Parathyroid adenoma (tissue), 2 donors: ENCODE data around the gene PSMC5.

Experiments used
- H2AFZ ChIP-seq: fragments of 300-600 bp; sonication (generic); one replicate; pipeline ENCODE4 v1.7.0; 2017; ENCODE audit warnings: antibody characterized with exemption, mild to moderate bottlenecking
- H3K27ac ChIP-seq: fragments of 300-600 bp; sonication (generic); one replicate; pipeline ENCODE4 v1.7.0; 2017
- H3K27me3 ChIP-seq: fragments of 300-600 bp; sonication (generic); one replicate; pipeline ENCODE4 v1.7.0; 2017; ENCODE audit warnings: low read length; ENCODE audit not compliant: control insufficient read depth, insufficient read depth
- H3K36me3 ChIP-seq: fragments of 300-600 bp; sonication (generic); one replicate; pipeline ENCODE4 v1.7.0; 2017; ENCODE audit warnings: low read length; ENCODE audit not compliant: control insufficient read depth, insufficient read depth
- H3K4me1 ChIP-seq: fragments of 300-600 bp; sonication (generic); one replicate; pipeline ENCODE4 v1.7.0; 2017; ENCODE audit warnings: control low read depth
- H3K4me2 ChIP-seq: fragments of 300-600 bp; sonication (generic); one replicate; pipeline ENCODE4 v1.7.0; 2017; ENCODE audit warnings: low read length
- H3K4me3 ChIP-seq: fragments of 300-600 bp; sonication (generic); one replicate; pipeline ENCODE4 v1.7.0; 2017; ENCODE audit warnings: low read depth, low read length
- H3K79me2 ChIP-seq: fragments of 300-600 bp; sonication (generic); one replicate; pipeline ENCODE4 v1.7.0; 2017; ENCODE audit warnings: control low read depth
- H3K9ac ChIP-seq: fragments of 300-600 bp; sonication (generic); one replicate; pipeline ENCODE4 v1.7.0; 2017; ENCODE audit warnings: mild to moderate bottlenecking
- H3K9me3 ChIP-seq: fragments of 300-600 bp; sonication (generic); one replicate; pipeline ENCODE4 v1.7.0; 2017; ENCODE audit warnings: low read length; ENCODE audit not compliant: control insufficient read depth
- TF ChIP-seq, protein P1 (sequence below): fragments of 300-600 bp; sonication (generic); IDR thresholded peaks from one replicate; pipeline ENCODE4 v1.7.0; 2017; ENCODE audit warnings: antibody characterized with exemption, mild to moderate bottlenecking
- donor health status: primary hyperparathyroidism.

The PSMC5 gene

DNA sequence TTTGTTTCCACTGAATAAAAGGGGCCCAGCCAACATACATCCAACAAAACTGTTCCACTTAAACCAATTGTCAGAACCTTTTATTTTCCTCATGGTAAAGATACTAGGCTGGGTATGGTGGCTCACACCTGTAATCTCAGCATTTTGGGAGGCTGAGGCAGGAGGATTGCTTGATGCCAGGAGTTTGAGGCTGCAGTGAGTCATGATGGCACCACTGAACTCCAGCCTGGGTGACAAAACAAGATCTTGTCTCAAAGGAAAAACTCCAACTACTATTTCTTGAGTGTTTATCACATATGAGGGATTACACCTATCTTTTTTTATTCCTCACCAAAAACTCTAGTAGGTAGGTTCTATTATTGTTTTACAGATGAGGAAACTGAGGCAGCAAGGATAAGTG is 4.7 kb upstream of the PSMC5 start:
- Histone ChIP-seq H3K9ac (no peak overlapping the region), H3K79me2 (peaks cover 10% of the 10 kb centered on the region), H3K9me3 (no peaks in the 10 kb centered on the region), H3K4me2 (peak overlapping the region; percentile 24), H3K36me3 (no peaks in the 10 kb centered on the region), H3K27ac (no peak overlapping the region), H3K4me1 (no peaks in the 10 kb centered on the region), H3K27me3 (no peaks in the 10 kb centered on the region), H2AFZ (no peak overlapping the region), H3K4me3 (no peak overlapping the region)
- TF ChIP-seq, protein P1, sequence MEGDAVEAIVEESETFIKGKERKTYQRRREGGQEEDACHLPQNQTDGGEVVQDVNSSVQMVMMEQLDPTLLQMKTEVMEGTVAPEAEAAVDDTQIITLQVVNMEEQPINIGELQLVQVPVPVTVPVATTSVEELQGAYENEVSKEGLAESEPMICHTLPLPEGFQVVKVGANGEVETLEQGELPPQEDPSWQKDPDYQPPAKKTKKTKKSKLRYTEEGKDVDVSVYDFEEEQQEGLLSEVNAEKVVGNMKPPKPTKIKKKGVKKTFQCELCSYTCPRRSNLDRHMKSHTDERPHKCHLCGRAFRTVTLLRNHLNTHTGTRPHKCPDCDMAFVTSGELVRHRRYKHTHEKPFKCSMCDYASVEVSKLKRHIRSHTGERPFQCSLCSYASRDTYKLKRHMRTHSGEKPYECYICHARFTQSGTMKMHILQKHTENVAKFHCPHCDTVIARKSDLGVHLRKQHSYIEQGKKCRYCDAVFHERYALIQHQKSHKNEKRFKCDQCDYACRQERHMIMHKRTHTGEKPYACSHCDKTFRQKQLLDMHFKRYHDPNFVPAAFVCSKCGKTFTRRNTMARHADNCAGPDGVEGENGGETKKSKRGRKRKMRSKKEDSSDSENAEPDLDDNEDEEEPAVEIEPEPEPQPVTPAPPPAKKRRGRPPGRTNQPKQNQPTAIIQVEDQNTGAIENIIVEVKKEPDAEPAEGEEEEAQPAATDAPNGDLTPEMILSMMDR, result no peak

DNA sequence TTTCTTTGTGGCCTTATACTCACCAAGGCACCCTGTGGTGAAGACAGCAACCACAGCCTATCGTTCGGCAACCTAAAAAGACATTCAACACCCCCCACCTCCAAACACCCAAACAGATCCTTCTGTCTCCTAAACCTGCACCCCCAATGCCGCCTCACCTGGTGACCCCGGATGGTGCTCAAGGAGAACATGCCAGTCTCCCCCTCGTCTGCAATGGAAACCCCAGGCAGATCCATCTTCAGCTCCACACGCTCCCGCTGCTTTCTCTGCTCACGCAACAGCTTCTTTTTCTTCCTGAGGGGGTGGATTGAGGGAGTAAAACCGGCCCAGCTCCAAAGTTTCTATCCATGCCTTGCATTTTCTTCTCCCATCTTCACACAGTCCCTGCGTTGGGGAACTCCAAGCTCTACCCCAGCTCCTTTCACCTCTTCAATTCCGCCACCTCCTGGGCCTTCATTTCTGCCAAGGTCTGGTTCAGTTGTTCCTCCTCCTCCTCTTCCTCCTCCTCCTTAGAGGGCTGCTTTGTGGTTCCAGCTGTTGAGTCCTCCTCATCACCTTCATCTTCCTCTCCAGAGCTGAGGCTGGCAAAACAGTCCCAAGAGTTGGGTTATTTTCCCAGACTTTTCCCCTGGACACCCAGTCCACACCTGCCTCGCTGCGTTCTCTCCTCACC is 3.4 kb upstream of the PSMC5 start:
- no peak overlapping the region for H3K27ac ChIP-seq
- no peak overlapping the region for H3K9ac ChIP-seq
- no peak overlapping the region for H3K4me2 ChIP-seq
- no peaks in the 10 kb centered on the region for H3K27me3 ChIP-seq
- no peaks in the 10 kb centered on the region for H3K9me3 ChIP-seq
- no peaks in the 10 kb centered on the region for H3K36me3 ChIP-seq
- H3K4me1 ChIP-seq, result peaks cover 8% of the 10 kb centered on the region
- peaks cover 14% of the 10 kb centered on the region for H3K79me2 ChIP-seq
- TF ChIP-seq, protein P1, result no peak
- no peak overlapping the region for H3K4me3 ChIP-seq
- H2AFZ ChIP-seq, result no peak overlapping the region

DNA sequence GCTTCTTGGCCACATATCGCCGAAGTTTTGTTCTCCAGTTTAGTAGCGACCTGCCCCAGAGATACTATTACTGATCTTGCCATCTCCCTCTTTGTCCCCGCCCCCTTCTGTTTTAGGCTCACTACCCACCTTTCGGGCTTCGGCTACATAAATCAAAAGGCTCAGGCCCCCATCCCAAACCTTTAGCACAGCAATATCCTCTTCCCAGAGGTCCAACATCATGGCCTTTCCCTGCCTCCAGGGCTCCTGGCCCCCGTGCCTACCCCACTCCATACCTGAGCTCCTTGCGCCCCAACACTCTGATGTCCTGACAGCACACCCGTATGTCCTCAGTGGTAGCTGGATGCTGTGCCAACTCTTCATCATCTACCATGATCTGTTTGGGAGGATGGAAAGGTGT is 2.9 kb upstream of the PSMC5 start:
- no peaks in the 10 kb centered on the region for H3K36me3 ChIP-seq
- peaks cover 13% of the 10 kb centered on the region for H3K4me1 ChIP-seq
- H3K4me3 ChIP-seq, result no peak overlapping the region
- no peak overlapping the region for H3K27ac ChIP-seq
- no peak overlapping the region for H3K4me2 ChIP-seq
- H2AFZ ChIP-seq, result no peak overlapping the region
- H3K79me2 ChIP-seq, result peaks cover 14% of the 10 kb centered on the region
- no peaks in the 10 kb centered on the region for H3K27me3 ChIP-seq
- no peaks in the 10 kb centered on the region for H3K9me3 ChIP-seq
- no peak overlapping the region for H3K9ac ChIP-seq
- TF ChIP-seq, protein P1, result no peak

DNA sequence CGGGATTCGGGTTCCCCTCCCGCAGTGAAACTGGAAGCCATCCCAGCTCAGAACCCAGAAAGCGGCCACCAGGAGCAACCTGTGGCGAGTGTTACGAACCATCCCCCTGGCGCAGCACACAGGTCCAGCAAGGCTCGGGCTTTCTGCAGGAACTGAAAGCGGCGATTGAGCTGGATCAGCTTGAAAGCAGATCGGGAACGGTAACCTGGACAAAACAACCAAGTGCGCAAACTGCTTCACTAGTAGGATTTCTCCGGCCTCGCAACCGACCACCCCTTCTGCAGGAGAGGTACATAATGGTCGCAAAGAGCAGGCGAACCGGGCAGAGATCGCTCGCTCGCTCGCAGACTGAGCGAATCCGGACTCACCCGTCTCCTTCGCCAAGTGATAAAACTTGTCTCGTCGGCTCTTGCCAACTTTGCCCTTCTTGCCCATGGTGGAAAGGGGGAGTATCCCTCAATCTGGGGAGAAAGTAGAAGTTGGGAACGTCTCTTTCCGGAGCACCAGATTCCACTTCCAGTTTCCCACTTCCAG is 696 bp upstream of the PSMC5 start:
- Histone ChIP-seq H3K4me1 (peaks cover 19% of the 10 kb centered on the region), H3K27me3 (no peaks in the 10 kb centered on the region), H3K79me2 (peaks cover 18% of the 10 kb centered on the region), H3K4me3 (peak overlapping the region; percentile 98), H3K36me3 (no peaks in the 10 kb centered on the region), H3K27ac (peak overlapping the region; percentile 97), H3K9me3 (no peaks in the 10 kb centered on the region), H3K4me2 (peak overlapping the region; percentile 85), H3K9ac (no peak overlapping the region), H2AFZ (peak overlapping the region; percentile 83)
- TF ChIP-seq, protein P1, result no peak

DNA sequence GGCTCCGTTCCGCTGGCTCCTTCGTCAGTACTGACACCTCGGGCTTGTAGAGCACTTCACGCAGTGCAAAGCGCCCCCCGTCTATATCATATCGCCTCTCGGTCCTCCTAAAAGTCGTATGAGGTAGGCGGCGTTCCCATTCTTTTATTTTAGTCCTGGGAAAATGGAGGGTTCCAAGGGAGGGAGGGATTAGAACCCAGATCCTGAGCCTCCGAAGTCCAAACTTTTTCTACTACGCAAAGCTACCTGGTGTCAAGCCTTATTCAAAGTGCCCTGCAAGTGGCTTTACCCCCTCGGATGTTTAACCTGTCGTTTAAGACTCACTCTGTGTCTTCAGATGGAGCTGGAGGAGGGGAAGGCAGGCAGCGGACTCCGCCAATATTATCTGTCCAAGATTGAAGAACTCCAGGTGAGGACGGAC is 580 bp downstream of the PSMC5 start:
- peaks cover 19% of the 10 kb centered on the region for H3K4me1 ChIP-seq
- peak overlapping the region; percentile 83 for H2AFZ ChIP-seq
- peaks cover 18% of the 10 kb centered on the region for H3K79me2 ChIP-seq
- H3K27me3 ChIP-seq, result no peaks in the 10 kb centered on the region
- peak overlapping the region; percentile 51 for H3K9ac ChIP-seq
- H3K9me3 ChIP-seq, result no peaks in the 10 kb centered on the region
- TF ChIP-seq, protein P1, result no peak
- H3K36me3 ChIP-seq, result no peaks in the 10 kb centered on the region
- H3K4me3 ChIP-seq, result peak overlapping the region; percentile 98
- peak overlapping the region; percentile 85 for H3K4me2 ChIP-seq
- peak overlapping the region; percentile 97 for H3K27ac ChIP-seq
